NCI-H2171 (cell line): ENCODE measurements around the gene KCNJ15.

Source experiments
- DNase-seq: peaks from one replicate; lab custom pipeline; 2025; lab: John Stamatoyannopoulos, UW

Gene KCNJ15

DNA sequence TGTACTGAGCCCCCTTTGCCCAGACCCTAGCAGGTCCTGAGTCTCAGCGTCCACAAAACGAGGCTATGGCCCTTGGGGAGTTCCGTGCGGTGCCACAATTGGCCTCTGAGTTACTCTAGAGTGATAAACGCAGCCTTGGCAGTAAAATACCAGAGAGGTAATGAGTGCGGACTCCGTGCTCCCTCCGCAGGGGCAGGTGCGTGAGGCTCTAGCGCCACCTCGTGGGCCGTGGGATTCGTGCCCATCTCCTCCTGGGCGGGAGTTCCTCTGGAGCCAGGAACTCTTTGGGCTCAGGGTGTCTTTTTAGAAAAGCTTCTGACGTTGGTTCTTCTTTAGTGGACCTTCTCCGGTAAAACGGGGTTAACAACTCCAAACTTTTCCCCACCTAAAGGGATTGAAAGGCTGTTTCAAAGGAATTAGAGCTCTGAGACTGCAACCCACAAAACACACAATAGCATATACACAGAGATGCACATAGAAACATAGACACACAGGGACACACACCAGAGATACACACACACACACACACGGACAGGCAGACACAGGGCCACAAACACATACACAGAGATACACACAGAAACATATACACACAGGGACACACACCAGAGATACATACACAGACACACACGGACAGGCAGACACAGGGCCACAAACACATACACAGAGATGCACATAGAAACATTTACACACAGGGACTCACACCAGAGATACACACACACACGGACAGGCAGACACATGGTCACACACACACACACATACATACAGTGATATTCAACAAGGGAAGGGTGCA lies 99.4 kb downstream of the KCNJ15 start:
- DNase-seq, result peak; percentile 34
